Measurements from ENCODE around the gene CLMN.

GRCh38 chr14:95236221-95236620 lies 83.5 kb downstream of the CLMN start:
- TF ChIP-seq POLR2A (IDR thresholded peaks at IDR 0.05; ENCODE audit: borderline replicate concordance, extremely low read depth, insufficient read depth, insufficient read length) (no peak), EGR1 (IDR thresholded peaks at IDR 0.05; ENCODE audit: low read depth) (no peak), CTCF (IDR thresholded peaks at IDR 0.05 in 2 of 3, conservative IDR thresholded peaks at IDR 0.05 in 1 of 3; ENCODE audit: borderline replicate concordance in 1 of 3, insufficient read depth in 1 of 3, low read depth in 2 of 3, low read length in 2 of 3) (no peak), MAX (IDR thresholded peaks at IDR 0.05) (no peak)
